H1 (cell line): ENCODE results near the gene CHMP6. TPM values are rescaled to one million over a fixed set of nuclear protein-coding genes. Genes with fewer than 3 reads are reported as not detected.

ENCODE experiments used
- CTCF ChIA-PET: fragments of 300-600 bp; sonication (Branson Sonifier 250); formaldehyde crosslinking; loops from one replicate; lab custom pipeline; 2021; ENCODE audit not compliant: partially characterized antibody; lab: Charles Lee
- POLR2A ChIA-PET: fragments of 300-600 bp; sonication (Branson Sonifier 250); formaldehyde crosslinking; loops from one replicate; lab custom pipeline; 2021; ENCODE audit warnings: inconsistent platforms; ENCODE audit not compliant: partially characterized antibody; lab: Charles Lee
- DNase-seq, 2 experiments: peaks; one replicate each; pipeline versions ENCODE4 v3.0.0 to v3.0.0-alpha.2; 2010 to 2022; ENCODE audit warnings: low spot score in 2 of 2, low read depth in 1 of 2, mixed read lengths in 1 of 2
- FAIRE-seq: peaks from 2 replicates; lab custom pipeline; 2011; peaks lifted over from hg19 to GRCh38; lab: Jason Lieb, UNC
- H2AFZ ChIP-seq: 2 replicates; pipeline ENCODE4 v1.8.1; 2012; ENCODE audit warnings: low read length, inconsistent platforms
- H2AK5ac ChIP-seq: 2 replicates; pipeline ENCODE4 v1.6.1; 2013; ENCODE audit warnings: low read depth, low read length
- H2BK120ac ChIP-seq: replicated peaks from 2 replicates; pipeline ENCODE3; 2013; ENCODE audit warnings: low read depth, low read length, inconsistent platforms
- H2BK12ac ChIP-seq: 2 replicates; pipeline ENCODE4 v1.6.1; 2013; ENCODE audit warnings: low read depth, low read length
- H2BK15ac ChIP-seq: 2 replicates; pipeline ENCODE4 v1.6.1; 2013; ENCODE audit warnings: low read length
- H2BK20ac ChIP-seq: 2 replicates; pipeline ENCODE4 v1.6.1; 2013; ENCODE audit warnings: low read length
- H2BK5ac ChIP-seq: 2 replicates; pipeline ENCODE4 v1.6.1; 2013; ENCODE audit warnings: low read depth, low read length
- H3K14ac ChIP-seq: 2 replicates; pipeline ENCODE4 v1.6.1; 2013; ENCODE audit warnings: inconsistent platforms; ENCODE audit not compliant: insufficient read length
- H3K18ac ChIP-seq: 2 replicates; pipeline ENCODE4 v1.6.1; 2013; ENCODE audit warnings: low read length; ENCODE audit errors: extremely low read depth
- H3K23ac ChIP-seq: 2 replicates; pipeline ENCODE4 v1.6.1; 2013; ENCODE audit warnings: inconsistent platforms; ENCODE audit not compliant: insufficient read length
- H3K23me2 ChIP-seq: 2 replicates; pipeline ENCODE4 v1.6.1; 2013; ENCODE audit warnings: low read depth, low read length
- H3K27ac ChIP-seq: 2 replicates; pipeline ENCODE4 v1.6.1; 2011; ENCODE audit warnings: low read depth, low read length, inconsistent platforms
- H3K27me3 ChIP-seq, 4 experiments: replicated peaks in 1 of 4; 1 replicate in 1 of 4; 2 replicates in 3 of 4; pipeline versions ENCODE4 v1.6.1 to v1.8.1; 2011 to 2013; ENCODE audit warnings: low read length in 3 of 4, mild to moderate bottlenecking in 3 of 4, inconsistent platforms in 2 of 4, mixed read lengths in 2 of 4, moderate library complexity in 1 of 4; ENCODE audit not compliant: control insufficient read depth in 3 of 4, insufficient read depth in 3 of 4; ENCODE audit errors: extremely low read depth in 1 of 4
- H3K36me3 ChIP-seq, 4 experiments: 2 replicates each; pipeline versions ENCODE4 v1.6.1 to v1.8.1; 2011 to 2013; ENCODE audit warnings: mild to moderate bottlenecking in 4 of 4, low read length in 3 of 4, moderate library complexity in 2 of 4, control low read depth in 1 of 4, inconsistent platforms in 1 of 4; ENCODE audit not compliant: insufficient read depth in 4 of 4, control insufficient read depth in 2 of 4
- H3K4ac ChIP-seq: replicated peaks from 2 replicates; pipeline ENCODE3; 2013; ENCODE audit warnings: low read length, low read depth, mixed read lengths, inconsistent platforms; ENCODE audit not compliant: insufficient read length
- H3K4me1 ChIP-seq, 4 experiments: replicated peaks in 1 of 4; 1 replicate in 1 of 4; 2 replicates in 3 of 4; pipeline versions ENCODE4 v1.6.1 to v1.8.1; 2011 to 2013; ENCODE audit warnings: low read length in 3 of 4, inconsistent platforms in 2 of 4, mixed read lengths in 1 of 4; ENCODE audit not compliant: insufficient read depth in 4 of 4, control insufficient read depth in 3 of 4
- H3K4me2 ChIP-seq, 2 experiments: 2 replicates each; pipeline versions ENCODE4 v1.6.1 to v1.8.1; 2011 to 2013; ENCODE audit warnings: low read depth in 2 of 2, low read length in 2 of 2, control low read depth in 1 of 2, inconsistent platforms in 1 of 2, mild to moderate bottlenecking in 1 of 2; ENCODE audit not compliant: insufficient read depth in 1 of 2
- H3K4me3 ChIP-seq, 4 experiments: fragments of 200-600, 300-600 bp in 1 of 4; sonication (generic), shearing (Covaris generic), sonication (Bioruptor Twin) in 1 of 4; 2 replicates each; pipeline versions ENCODE4 v1.5.1 to v1.8.1; 2011 to 2016; ENCODE audit warnings: low read length in 4 of 4, low read depth in 3 of 4, control low read depth in 2 of 4, inconsistent platforms in 2 of 4, mild to moderate bottlenecking in 2 of 4, mixed read lengths in 1 of 4, moderate library complexity in 1 of 4; ENCODE audit not compliant: insufficient read depth in 2 of 4; ENCODE audit errors: extremely low read depth in 1 of 4
- H3K56ac ChIP-seq: replicated peaks from 2 replicates; pipeline ENCODE3; 2013; ENCODE audit warnings: low read depth, mild to moderate bottlenecking, mixed read lengths, low read length, inconsistent platforms; ENCODE audit not compliant: insufficient read length
- H3K79me1 ChIP-seq: 2 replicates; pipeline ENCODE4 v1.6.1; 2013; ENCODE audit warnings: low read depth, low read length, control low read depth
- H3K79me2 ChIP-seq, 2 experiments: 2 replicates each; pipeline versions ENCODE4 v1.6.1 to v1.8.1; 2012 to 2013; ENCODE audit warnings: low read length in 2 of 2, mild to moderate bottlenecking in 2 of 2, inconsistent platforms in 1 of 2; ENCODE audit not compliant: insufficient read depth in 2 of 2, control insufficient read depth in 1 of 2
- H3K9ac ChIP-seq, 4 experiments: replicated peaks in 1 of 4; 1 replicate in 1 of 4; 2 replicates in 3 of 4; pipeline versions ENCODE4 v1.6.1 to v1.8.1; 2011 to 2013; ENCODE audit warnings: low read depth in 3 of 4, low read length in 3 of 4, control low read depth in 2 of 4, mild to moderate bottlenecking in 2 of 4, moderate library complexity in 2 of 4, inconsistent platforms in 1 of 4; ENCODE audit errors: extremely low read depth in 1 of 4
- H3K9me3 ChIP-seq, 2 experiments: 2 replicates each; pipeline versions ENCODE4 v1.6.1 to v1.8.1; 2012 to 2013; ENCODE audit warnings: mild to moderate bottlenecking in 2 of 2, moderate library complexity in 2 of 2, control low read depth in 1 of 2, inconsistent platforms in 1 of 2, low read depth in 1 of 2, low read length in 1 of 2, mixed read lengths in 1 of 2; ENCODE audit not compliant: insufficient read depth in 2 of 2
- H4K20me1 ChIP-seq, 2 experiments: replicated peaks in 1 of 2; 2 replicates each; pipeline versions ENCODE3 to v1.8.1; 2011 to 2013; ENCODE audit warnings: inconsistent platforms in 2 of 2, low read length in 2 of 2, mild to moderate bottlenecking in 1 of 2; ENCODE audit not compliant: insufficient read depth in 2 of 2, control insufficient read depth in 1 of 2
- H4K5ac ChIP-seq: 2 replicates; pipeline ENCODE4 v1.6.1; 2013; ENCODE audit warnings: low read length, low read depth, mixed read lengths, inconsistent platforms; ENCODE audit not compliant: insufficient read length
- H4K8ac ChIP-seq: 2 replicates; pipeline ENCODE4 v1.8.0; 2013; ENCODE audit warnings: mild to moderate bottlenecking, moderate library complexity, low read length, inconsistent platforms; ENCODE audit not compliant: insufficient read depth; ENCODE audit errors: extremely low read depth
- H4K91ac ChIP-seq: replicated peaks from 2 replicates; pipeline ENCODE3; 2013; ENCODE audit warnings: low read length, mixed read lengths, inconsistent platforms; ENCODE audit not compliant: insufficient read length
- BCL11A ChIP-seq, 2 experiments: IDR thresholded peaks; one replicate each; pipeline ENCODE4 v1.6.1; 2011; ENCODE audit warnings: low read depth in 2 of 2, low read length in 2 of 2, mild to moderate bottlenecking in 2 of 2
- CEBPB ChIP-seq: IDR thresholded peaks from 2 replicates; pipeline ENCODE4 v1.6.1; 2012; ENCODE audit warnings: low read depth, low read length
- CTBP2 ChIP-seq: IDR thresholded peaks from 2 replicates; pipeline ENCODE4 v1.7.0; 2011; ENCODE audit warnings: borderline replicate concordance, mild to moderate bottlenecking, moderate library complexity, mixed read lengths, low read length; ENCODE audit not compliant: insufficient read depth, insufficient read length
- EP300 ChIP-seq, 2 experiments: IDR thresholded peaks; 1 replicate in 1 of 2; 2 replicates in 1 of 2; pipeline ENCODE4 v1.6.1; 2011 to 2012; ENCODE audit warnings: low read depth in 2 of 2, low read length in 2 of 2, mild to moderate bottlenecking in 2 of 2, borderline replicate concordance in 1 of 2, inconsistent platforms in 1 of 2, moderate library complexity in 1 of 2
- HDAC2 ChIP-seq, 2 experiments: fragments of 300-600 bp in 1 of 2; sonication (generic) in 1 of 2; IDR thresholded peaks; 2 replicates each; pipeline ENCODE4 v1.6.1; 2011 to 2012; ENCODE audit warnings: low read depth in 2 of 2, low read length in 2 of 2, mild to moderate bottlenecking in 2 of 2, moderate library complexity in 2 of 2, borderline replicate concordance in 1 of 2, inconsistent platforms in 1 of 2
- JUND ChIP-seq: IDR thresholded peaks from 2 replicates; pipeline ENCODE4 v1.6.1; 2011; ENCODE audit warnings: mild to moderate bottlenecking, improper control_type of control experiment, low read length
- MAFK ChIP-seq: IDR thresholded peaks from 2 replicates; pipeline ENCODE4 v1.6.1; 2012; ENCODE audit warnings: low read depth, mild to moderate bottlenecking, improper control_type of control experiment, low read length
- NANOG ChIP-seq: IDR thresholded peaks from 2 replicates; pipeline ENCODE4 v1.6.1; 2011; ENCODE audit warnings: low read length, low read depth, mild to moderate bottlenecking, inconsistent platforms; ENCODE audit not compliant: insufficient read depth, poor library complexity, severe bottlenecking
- NRF1 ChIP-seq: IDR thresholded peaks from 2 replicates; pipeline ENCODE4 v1.6.1; 2011; ENCODE audit warnings: mild to moderate bottlenecking, low read depth, low read length, improper control_type of control experiment
- POLR2A ChIP-seq, 2 experiments: IDR thresholded peaks; 1 replicate in 1 of 2; 2 replicates in 1 of 2; pipeline ENCODE4 v1.6.1; 2011; ENCODE audit warnings: low read depth in 2 of 2, low read length in 2 of 2, mild to moderate bottlenecking in 2 of 2; ENCODE audit errors: control extremely low read depth in 1 of 2
- SIRT6 ChIP-seq: IDR thresholded peaks from one replicate; pipeline ENCODE4 v1.7.1; 2012; ENCODE audit warnings: low read length, inconsistent platforms
- SP2 ChIP-seq: IDR thresholded peaks from 2 replicates; pipeline ENCODE4 v1.6.1; 2012; ENCODE audit warnings: mild to moderate bottlenecking, low read length, inconsistent platforms
- TAF7 ChIP-seq: optimal IDR thresholded peaks from 2 replicates; pipeline ENCODE3; 2011; ENCODE audit warnings: low read depth, mild to moderate bottlenecking, inconsistent platforms, low read length, moderate library complexity, borderline replicate concordance
- YY1 ChIP-seq: IDR thresholded peaks from 2 replicates; pipeline ENCODE4 v1.6.1; 2011; ENCODE audit warnings: low read depth, mild to moderate bottlenecking, low read length
- ZNF274 ChIP-seq: IDR thresholded peaks from 2 replicates; pipeline ENCODE4 v1.7.0; 2012; ENCODE audit warnings: low read length, borderline replicate concordance; ENCODE audit errors: extremely low read depth
- WGBS, 2 experiments: shearing (Covaris generic) in 1 of 2; methylation state at CpG; one replicate each; pipeline versions ENCODE4 v1.1.6 to v1.1.7; 2013 to 2015; ENCODE audit warnings: low lambda C conversion rate in 2 of 2, mixed read lengths in 2 of 2, inconsistent platforms in 1 of 2, low coverage in 1 of 2, missing lambda C conversion rate in 1 of 2; ENCODE audit not compliant: insufficient replicate concordance in 2 of 2, insufficient coverage in 1 of 2, insufficient read length in 1 of 2; ENCODE audit errors: extremely low coverage in 1 of 2, missing lambda C conversion rate in 1 of 2; 5-methylcytosine and 5-hydroxymethylcytosine counted together
- polyA plus RNA-seq, 7 experiments: library from polyadenylated mRNA; depleted of rRNA in 3 of 7; stranded (reverse) in 5 of 7; unstranded in 2 of 7; fragments of >200 nt in 5 of 7; fragments of 200-250 nt in 2 of 7; gene quantifications; 1 replicate in 5 of 7; 2 replicates in 1 of 7; 4 replicates in 1 of 7; pipeline versions ENCODE4 v1.2.1 to v1.2.3, GENCODE V29; 2011 to 2013; ENCODE audit warnings: missing spikeins in 2 of 7, mixed read lengths in 2 of 7
- total RNA-seq: library from RNA; stranded (reverse); fragmentation: NEBNext Ultra II Directional; extraction: Animal tissue kit (Norgen Biotek cat#: 25700); gene quantifications from 2 replicates; pipeline ENCODE4 v1.2.1, GENCODE V29; 2021

The CHMP6 gene
- total and polyA plus RNA-seq, 2 of the 8 experiments (the other 6 are each of a cell fraction or from before 2014, with no cell fraction given) = 15.7 to 24.3 TPM

DNA sequence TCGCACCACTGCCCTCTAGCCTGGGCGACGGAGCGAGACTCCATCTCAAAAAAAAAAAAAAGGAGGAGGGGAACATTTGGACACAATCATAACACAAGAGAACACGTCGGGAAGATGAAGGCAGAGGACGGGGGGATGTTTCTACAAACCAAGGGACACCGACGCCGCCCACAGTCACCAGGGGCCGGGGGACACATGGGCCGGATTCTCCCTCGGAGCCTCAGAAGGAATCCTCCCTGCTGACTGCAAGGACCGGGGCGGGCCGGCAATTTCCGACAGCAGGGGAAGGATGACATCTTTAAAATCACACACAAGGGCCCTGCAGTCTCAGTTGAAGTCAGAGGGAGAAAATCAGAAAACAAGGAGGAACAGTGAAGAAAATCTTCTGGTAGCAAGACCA, 8.1 kb upstream of the CHMP6 start:
- H3K14ac ChIP-seq = no peak overlapping the region
- FAIRE-seq = no peak
- no peaks in the 10 kb centered on the region for H3K9me3 ChIP-seq
- H3K18ac ChIP-seq = no peak overlapping the region
- no peaks in the 10 kb centered on the region for H3K36me3 ChIP-seq
- H3K4ac ChIP-seq = no peak overlapping the region
- WGBS, 2 experiments = 93% methylated on average over 12 of the region's 17 CpGs; no CpG with 5 or more reads in 1 of the 2 experiments
- H3K23ac ChIP-seq = no peak overlapping the region
- H3K79me1 ChIP-seq = no peaks in the 10 kb centered on the region
- H2BK15ac ChIP-seq = no peak overlapping the region
- no peaks in the 10 kb centered on the region for H4K20me1 ChIP-seq
- no peaks in the 10 kb centered on the region for H3K79me2 ChIP-seq
- H2AFZ ChIP-seq = no peak overlapping the region
- no peak overlapping the region for H3K9ac ChIP-seq
- H3K27ac ChIP-seq = no peak overlapping the region
- DNase-seq = no peak
- H4K8ac ChIP-seq = no peak overlapping the region
- H2AK5ac ChIP-seq = no peak overlapping the region
- peaks cover 6% of the 10 kb centered on the region; the same call in 1 of the 2 replicates for H3K23me2 ChIP-seq
- no peak overlapping the region for H3K4me3 ChIP-seq
- no peak overlapping the region for H4K91ac ChIP-seq
- H2BK20ac ChIP-seq = no peak overlapping the region
- ChIA-PET CTCF (interaction anchor here (1.0 to 2.7 kb wide), 3 partner anchors 18 to 86 kb away, joined by 3 to 8 read pairs (median 4); no protein-coding TSS in a partner anchor), POLR2A (no interaction called here)
- H4K5ac ChIP-seq = no peak overlapping the region
- H3K27me3 ChIP-seq = peaks cover 0 to 9% (median 4%) of the 10 kb centered on the region in 4 experiments; a peak in 6 of 7 replicates
- no peak overlapping the region for H2BK120ac ChIP-seq
- H3K4me2 ChIP-seq = no peak overlapping the region
- H2BK5ac ChIP-seq = no peak overlapping the region
- peaks cover 0 to 10% (median 1%) of the 10 kb centered on the region in 4 experiments; a peak in 4 of 7 replicates for H3K4me1 ChIP-seq
- no peak overlapping the region for H2BK12ac ChIP-seq
- no peak overlapping the region for H3K56ac ChIP-seq
- no peak for TF ChIP-seq NRF1
- TF ChIP-seq CEBPB = no peak
- TF ChIP-seq JUND = no peak
- TF ChIP-seq POLR2A (IDR thresholded peaks at IDR 0.05; ENCODE audit: control extremely low read depth in 1 of 2, low read depth in 2 of 2, low read length in 2 of 2) = no peak
- TF ChIP-seq EP300 (IDR thresholded peaks at IDR 0.05; ENCODE audit: borderline replicate concordance in 1 of 2, low read depth in 2 of 2, low read length in 2 of 2) = no peak
- TF ChIP-seq YY1 = no peak
- TF ChIP-seq NANOG = no peak
- no peak for TF ChIP-seq TAF7
- no peak for TF ChIP-seq BCL11A (IDR thresholded peaks at IDR 0.05; ENCODE audit: low read depth in 2 of 2, low read length in 2 of 2)
- no peak for TF ChIP-seq SIRT6
- no peak for TF ChIP-seq SP2
- no peak for TF ChIP-seq MAFK
- TF ChIP-seq CTBP2 = no peak
- TF ChIP-seq HDAC2 (IDR thresholded peaks at IDR 0.05; ENCODE audit: borderline replicate concordance in 1 of 2, low read depth in 2 of 2, low read length in 2 of 2) = no peak
- no peak for TF ChIP-seq ZNF274
